K562 (cell line): ENCODE data around the gene ZNF705A. TPM values are rescaled to one million over a fixed set of nuclear protein-coding genes. Genes with fewer than 3 reads are reported as not detected.
A peak's percentile ranks its signal among the peaks of the same experiment; 100 is the strongest.
"Not testable (repeated sequence)": the region's sequence is repeated elsewhere in the genome, so short reads cannot be mapped to it uniquely, and the experiment has no call there.

Experiments used
- ATAC-seq: fragments of 200-7000 bp; cut with Tn5 transposase; 3 replicates; pipeline ENCODE4 v1.9.1; 2020; ENCODE audit warnings: moderate library complexity
- BruUV-seq: library from RNA; stranded (reverse); fragments of 400-500 nt; replicated peaks from 2 replicates; lab custom pipeline; 2021; lab: Mats Ljungman, UMichigan
- CTCF ChIA-PET: fragments of 300-600 bp; formaldehyde crosslinking; extraction: SDS; loops from one replicate; lab custom pipeline; 2021; ENCODE audit warnings: low intra/inter-chr PET ratio; lab: Yijun Ruan, JAX
- POLR2A ChIA-PET: fragments of 300-600, 350-650 bp; sonication (Branson Sonifier 250); formaldehyde crosslinking; extraction: SDS; loops from one replicate; lab custom pipeline; 2021; ENCODE audit warnings: antibody characterized with exemption, inconsistent platforms; lab: Yijun Ruan, JAX
- DNase-seq, 4 experiments: peaks; one replicate each; pipeline versions ENCODE4 v3.0.0 to v3.0.0-alpha.2; 2011 to 2018; ENCODE audit warnings: low spot score in 3 of 4, mixed read lengths in 3 of 4; ENCODE audit errors: extremely low read depth in 1 of 4
- FAIRE-seq: peaks from 2 replicates; lab custom pipeline; 2011; peaks lifted over from hg19 to GRCh38; lab: Jason Lieb, UNC
- H2AFZ ChIP-seq: 2 replicates; pipeline ENCODE4 v1.6.0; 2011; ENCODE audit warnings: low read depth, low read length, control low read depth, inconsistent platforms
- H3K27ac ChIP-seq: fragments of 200-600 bp; 3 replicates; pipeline ENCODE4 v1.8.0; 2011; ENCODE audit warnings: low read depth, mild to moderate bottlenecking, control low read depth, inconsistent platforms, low read length, moderate library complexity, mixed read lengths; ENCODE audit errors: extremely low read depth
- H3K27me3 ChIP-seq, 2 experiments: fragments of 300-600 bp in 1 of 2; 2 replicates in 1 of 2; 3 replicates in 1 of 2; pipeline versions ENCODE4 v1.6.0 to v1.8.0; 2011; ENCODE audit warnings: inconsistent platforms in 2 of 2, low read length in 2 of 2, mild to moderate bottlenecking in 1 of 2, mixed read lengths in 1 of 2, moderate library complexity in 1 of 2; ENCODE audit not compliant: control insufficient read depth in 2 of 2, insufficient read depth in 2 of 2
- H3K36me3 ChIP-seq: fragments of 300-600 bp; 3 replicates; pipeline ENCODE4 v1.8.0; 2011; ENCODE audit warnings: mild to moderate bottlenecking, low read length, inconsistent platforms; ENCODE audit not compliant: control insufficient read depth, insufficient read depth
- H3K4me1 ChIP-seq, 2 experiments: fragments of 200-600 bp in 1 of 2; replicated peaks in 1 of 2; 2 replicates in 1 of 2; 3 replicates in 1 of 2; pipeline versions ENCODE4 v1.5.1 to v1.8.0; 2011; ENCODE audit warnings: inconsistent platforms in 2 of 2, low read length in 2 of 2, mild to moderate bottlenecking in 1 of 2, mixed read lengths in 1 of 2, moderate library complexity in 1 of 2; ENCODE audit not compliant: control insufficient read depth in 2 of 2, insufficient read depth in 2 of 2
- H3K4me2 ChIP-seq: 2 replicates; pipeline ENCODE4 v1.6.1; 2011; ENCODE audit warnings: low read length, control low read depth, inconsistent platforms, mixed read lengths; ENCODE audit not compliant: insufficient read depth
- H3K4me3 ChIP-seq: fragments of 200-600 bp; sonication (generic), shearing (Covaris generic); 2 replicates; pipeline ENCODE4 v1.5.1; 2016; ENCODE audit warnings: control low read depth, inconsistent platforms
- H3K79me2 ChIP-seq: fragments of 200-600 bp; 3 replicates; pipeline ENCODE4 v1.8.0; 2011; ENCODE audit warnings: low read length, inconsistent platforms; ENCODE audit not compliant: control insufficient read depth, insufficient read depth
- H3K9ac ChIP-seq, 2 experiments: 2 replicates each; pipeline versions ENCODE4 v1.6.0 to v1.6.1; 2011; ENCODE audit warnings: low read depth in 2 of 2, low read length in 2 of 2, control low read depth in 1 of 2, inconsistent platforms in 1 of 2, mild to moderate bottlenecking in 1 of 2, mixed read lengths in 1 of 2; ENCODE audit not compliant: insufficient read depth in 1 of 2
- H3K9me1 ChIP-seq: one replicate; pipeline ENCODE4 v1.6.0; 2011; ENCODE audit warnings: inconsistent platforms, mild to moderate bottlenecking, low read length, moderate library complexity; ENCODE audit not compliant: control insufficient read depth, insufficient read depth
- H3K9me3 ChIP-seq: replicated peaks from 2 replicates; pipeline ENCODE4 v1.5.1; 2011; ENCODE audit warnings: low read depth, low read length, inconsistent platforms; ENCODE audit not compliant: control insufficient read depth, insufficient read depth
- H4K20me1 ChIP-seq: replicated peaks from 2 replicates; pipeline ENCODE4 v1.6.1; 2011; ENCODE audit warnings: low read length, inconsistent platforms, mixed read lengths; ENCODE audit not compliant: control insufficient read depth, insufficient read depth
- BRD4 ChIP-seq: fragments of 200-600 bp; sonication (generic); IDR thresholded peaks from 2 replicates; pipeline ENCODE4 v1.6.1; 2017; ENCODE audit warnings: inconsistent platforms
- BRF1 ChIP-seq: IDR thresholded peaks from 3 replicates; pipeline ENCODE4 v1.6.1; 2011; ENCODE audit warnings: borderline replicate concordance, mild to moderate bottlenecking; ENCODE audit not compliant: insufficient read length; ENCODE audit errors: extremely low read depth
- E2F8 ChIP-seq: fragments of 450-650 bp; IDR thresholded peaks from 2 replicates; pipeline ENCODE4 v1.7.1; 2018; ENCODE audit warnings: mild to moderate bottlenecking, low read depth; ENCODE audit not compliant: partially characterized antibody
- HNRNPL ChIP-seq: fragments of 200-400 bp; formaldehyde crosslinking; IDR thresholded peaks from 2 replicates; pipeline ENCODE4 v1.6.1; 2017; ENCODE audit warnings: low read depth, mild to moderate bottlenecking, low read length
- PML ChIP-seq: IDR thresholded peaks from 2 replicates; pipeline ENCODE4 v1.6.1; 2012; ENCODE audit warnings: low read length, inconsistent platforms
- PTRF ChIP-seq: fragments of 450-650 bp; IDR thresholded peaks from 2 replicates; pipeline ENCODE4 v1.6.1; 2016; ENCODE audit warnings: mild to moderate bottlenecking, missing genetic modification characterization, missing compliant biosample characterization
- STAG1 ChIP-seq: sonication (generic); formaldehyde crosslinking; IDR thresholded peaks from 2 replicates; pipeline ENCODE4 v1.5.0; 2020; ENCODE audit warnings: missing genetic modification reagents, borderline replicate concordance
- ZNF717 ChIP-seq: fragments of 250-450 bp; sonication (Bioruptor Pico); IDR thresholded peaks from 2 replicates; pipeline ENCODE4 v1.5.0; 2021
- WGBS: fragments of 100-300 bp; shearing (Covaris generic); methylation state at CpG from one replicate; pipeline ENCODE4 v1.1.6; 2016; ENCODE audit warnings: low coverage, mixed read lengths; ENCODE audit not compliant: insufficient coverage; ENCODE audit errors: missing lambda C conversion rate; 5-methylcytosine and 5-hydroxymethylcytosine counted together
- in situ Hi-C: fragments of 300-500 bp; cut with MboI; formaldehyde crosslinking; loops from 4 replicates; pipeline ENCODE4 v1.15.0; 2018; ENCODE audit warnings: inconsistent platforms, mixed read lengths
- intact Hi-C: fragments of 100-400 bp; cut with micrococcal nuclease; formaldehyde crosslinking; loops from 2 replicates; pipeline ENCODE4 v1.14.2; 2022
- polyA plus RNA-seq, 8 experiments: library from polyadenylated mRNA; depleted of rRNA in 4 of 8; stranded (reverse) in 5 of 8; unstranded in 3 of 8; fragments of >200 nt; fragmentation: Nextera tagmentation in 2 of 8; fragmentation: Illumina TruSeq in 1 of 8; extraction: Ambion mirVana in 2 of 8; extraction: Trizol in 1 of 8; gene quantifications; 2 replicates each; pipeline versions ENCODE4 v1.2.1 to v1.2.3, GENCODE V29; 2011 to 2014; ENCODE audit warnings: inconsistent platforms in 1 of 8, missing spikeins in 1 of 8
- total RNA-seq, 7 experiments: library from RNA; depleted of rRNA in 6 of 7; stranded (reverse); fragments of >200 nt in 6 of 7; fragmentation: Illumina TruSeq in 2 of 7; extraction: Trizol in 2 of 7; gene quantifications; 2 replicates each; pipeline versions ENCODE4 v1.2.1 to v1.2.3, GENCODE V29; 2011 to 2021; ENCODE audit warnings: low replicate concordance in 1 of 7
- TF ChIP-seq, protein P1 (sequence below): sonication (generic); formaldehyde crosslinking; IDR thresholded peaks from 2 replicates; pipeline ENCODE4 v1.8.1; 2023; ENCODE audit warnings: mild to moderate bottlenecking, missing genetic modification reagents

ZNF705A gene
- total and polyA plus RNA-seq, 9 of the 15 experiments (the other 6 are each of a cell fraction or from before 2014, with no cell fraction given): not detected

- in situ Hi-C loops, DNase-seq, H3K27ac ChIP-seq, H3K9ac ChIP-seq, BruUV-seq, H3K79me2 ChIP-seq, ATAC-seq, H3K4me1 ChIP-seq, H3K4me3 ChIP-seq, H3K36me3 ChIP-seq, intact Hi-C loops, FAIRE-seq, H2AFZ ChIP-seq: not testable (repeated sequence)
- WGBS: 34% methylated on average over 8 of the region's 8 CpGs
- POLR2A ChIA-PET: interaction anchor here (0.7 to 1.0 kb wide), 2 partner anchors 9 to 23 kb away, joined by 3 read pairs; no protein-coding TSS in a partner anchor
- TF ChIP-seq, protein P1, sequence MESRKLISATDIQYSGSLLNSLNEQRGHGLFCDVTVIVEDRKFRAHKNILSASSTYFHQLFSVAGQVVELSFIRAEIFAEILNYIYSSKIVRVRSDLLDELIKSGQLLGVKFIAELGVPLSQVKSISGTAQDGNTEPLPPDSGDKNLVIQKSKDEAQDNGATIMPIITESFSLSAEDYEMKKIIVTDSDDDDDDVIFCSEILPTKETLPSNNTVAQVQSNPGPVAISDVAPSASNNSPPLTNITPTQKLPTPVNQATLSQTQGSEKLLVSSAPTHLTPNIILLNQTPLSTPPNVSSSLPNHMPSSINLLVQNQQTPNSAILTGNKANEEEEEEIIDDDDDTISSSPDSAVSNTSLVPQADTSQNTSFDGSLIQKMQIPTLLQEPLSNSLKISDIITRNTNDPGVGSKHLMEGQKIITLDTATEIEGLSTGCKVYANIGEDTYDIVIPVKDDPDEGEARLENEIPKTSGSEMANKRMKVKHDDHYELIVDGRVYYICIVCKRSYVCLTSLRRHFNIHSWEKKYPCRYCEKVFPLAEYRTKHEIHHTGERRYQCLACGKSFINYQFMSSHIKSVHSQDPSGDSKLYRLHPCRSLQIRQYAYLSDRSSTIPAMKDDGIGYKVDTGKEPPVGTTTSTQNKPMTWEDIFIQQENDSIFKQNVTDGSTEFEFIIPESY: 0 out of 2 replicates have a peak, but pooled peaks have one; percentile 18
- TF ChIP-seq, all 486 proteins: peak for 1; not testable (repeated sequence) for 485
- H3K9me1 ChIP-seq, H4K20me1 ChIP-seq, CTCF ChIA-PET, H3K9me3 ChIP-seq, H3K4me2 ChIP-seq: not testable (repeated sequence)
- peaks cover 3 to 13% of the 10 kb centered on the region in 2 experiments; a peak in 2 of 5 replicates for H3K27me3 ChIP-seq
Measured at GRCh38 chr12:8141647-8142046, 15.2 kb upstream of the ZNF705A start.

DNA sequence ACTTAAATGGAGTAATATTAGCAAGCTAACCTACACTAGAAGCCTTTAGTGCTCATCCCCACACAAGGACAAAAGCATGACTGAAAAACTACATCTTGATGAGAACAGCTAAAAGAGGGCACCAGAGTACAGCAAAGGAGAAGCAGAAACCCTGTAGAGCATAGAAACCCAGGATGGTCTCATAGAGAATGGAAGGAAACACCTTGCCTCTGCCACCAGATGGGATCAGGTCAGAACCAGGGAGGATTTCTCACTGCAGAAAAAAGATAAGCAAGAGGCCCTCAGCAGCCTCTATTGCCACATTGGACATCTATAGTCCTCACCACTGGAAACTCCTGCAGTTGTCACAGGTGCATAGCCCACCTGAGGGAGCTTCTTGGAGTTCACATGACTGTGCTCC, 13.6 kb upstream of the ZNF705A start:
- H3K9me3 ChIP-seq: no peaks in the 10 kb centered on the region
- H3K4me1 ChIP-seq: no peaks in the 10 kb centered on the region; a peak in 1 of 5 replicates
- no TSS peak for BruUV-seq
- no peak overlapping the region for H3K27ac ChIP-seq
- H3K79me2 ChIP-seq: no peaks in the 10 kb centered on the region
- DNase-seq: no peak
- H3K4me3 ChIP-seq: no peak overlapping the region
- in situ Hi-C loops: no loop called here
- H3K4me2 ChIP-seq: no peak overlapping the region
- H3K9ac ChIP-seq: no peak overlapping the region
- no peak for FAIRE-seq
- H4K20me1 ChIP-seq: no peaks in the 10 kb centered on the region
- no peaks in the 10 kb centered on the region for H3K9me1 ChIP-seq
- intact Hi-C loops: no loop called here
- H3K27me3 ChIP-seq: peaks cover 3 to 13% of the 10 kb centered on the region in 2 experiments; a peak in 2 of 5 replicates
- ChIA-PET POLR2A (no interaction called here), CTCF (no interaction called here)
- no peaks in the 10 kb centered on the region for H3K36me3 ChIP-seq
- no peak overlapping the region for H2AFZ ChIP-seq
- TF ChIP-seq PTRF (no peak), BRD4 (no peak), BRF1 (no peak), E2F8 (no peak), HNRNPL (no peak), ZNF717 (CRISPR knock-in tag) (no peak), STAG1 (CRISPR knock-in tag) (no peak), PML (no peak)
- ATAC-seq: no peak
